CD8-positive, alpha-beta memory T cell (primary cell): ENCODE data around the gene APC2. TPM values are rescaled to one million over a fixed set of nuclear protein-coding genes. Genes with fewer than 3 reads are reported as not detected.
"Not testable (repeated sequence)": the region's sequence is repeated elsewhere in the genome, so short reads cannot be mapped to it uniquely, and the experiment has no call there.

Experiments
- CTCF ChIA-PET: fragments of 350-600 bp; sonication (Branson Sonifier 250); formaldehyde crosslinking; loops from one replicate; lab custom pipeline; 2021; ENCODE audit warnings: antibody characterized with exemption; lab: Charles Lee
- POLR2A ChIA-PET: fragments of 350-600 bp; sonication (Branson Sonifier 250); formaldehyde crosslinking; loops from one replicate; lab custom pipeline; 2021; ENCODE audit warnings: antibody characterized with exemption; lab: Charles Lee
- DNase-seq, 5 donors: peaks; one replicate each; pipeline versions ENCODE4 v3.0.0 to v3.0.0-alpha.2; 2020 to 2022; ENCODE audit warnings: mixed read lengths in 1 of 5
- H3K27ac ChIP-seq: one replicate; pipeline ENCODE4 v1.7.0; 2013; ENCODE audit warnings: low read depth, mild to moderate bottlenecking, low read length, moderate library complexity
- H3K27me3 ChIP-seq: 2 replicates; pipeline ENCODE4 v1.7.0; 2013; ENCODE audit warnings: low read length, mild to moderate bottlenecking; ENCODE audit not compliant: insufficient read depth, poor library complexity, severe bottlenecking
- H3K36me3 ChIP-seq: 2 replicates; pipeline ENCODE4 v1.7.0; 2013; ENCODE audit warnings: mild to moderate bottlenecking, low read length, moderate library complexity; ENCODE audit not compliant: insufficient read depth
- H3K4me1 ChIP-seq: 2 replicates; pipeline ENCODE4 v1.7.0; 2013; ENCODE audit warnings: mild to moderate bottlenecking, low read length, moderate library complexity; ENCODE audit not compliant: insufficient read depth
- H3K4me3 ChIP-seq: 2 replicates; pipeline ENCODE4 v1.7.0; 2013; ENCODE audit warnings: mild to moderate bottlenecking, low read length
- H3K9me3 ChIP-seq: 2 replicates; pipeline ENCODE4 v1.7.0; 2013; ENCODE audit warnings: mild to moderate bottlenecking, low read length
- H3K27ac Mint-ChIP-seq, 8 donors: one replicate each; pipeline ENCODE4 v1.8.0; 2020 to 2021; ENCODE audit warnings: mixed read lengths in 8 of 8, mild to moderate bottlenecking in 6 of 8, inconsistent platforms in 3 of 8, moderate library complexity in 3 of 8
- H3K27me3 Mint-ChIP-seq, 2 donors: one replicate each; pipeline ENCODE4 v1.8.0; 2020 to 2021; ENCODE audit warnings: mixed read lengths in 2 of 2, mild to moderate bottlenecking in 1 of 2, moderate library complexity in 1 of 2
- H3K36me3 Mint-ChIP-seq, 3 donors: one replicate each; pipeline ENCODE4 v1.8.0; 2020 to 2021; ENCODE audit warnings: mixed read lengths in 3 of 3, inconsistent platforms in 1 of 3, mild to moderate bottlenecking in 1 of 3
- H3K4me1 Mint-ChIP-seq, 3 donors: one replicate each; pipeline ENCODE4 v1.8.0; 2020 to 2021; ENCODE audit warnings: mixed read lengths in 3 of 3, inconsistent platforms in 1 of 3, mild to moderate bottlenecking in 1 of 3
- H3K4me3 Mint-ChIP-seq, 7 donors: one replicate each; pipeline ENCODE4 v1.8.0; 2020 to 2021; ENCODE audit warnings: mixed read lengths in 7 of 7, mild to moderate bottlenecking in 6 of 7, moderate library complexity in 4 of 7, inconsistent platforms in 2 of 7
- H3K9me3 Mint-ChIP-seq, 5 donors: one replicate each; pipeline ENCODE4 v1.8.0; 2020 to 2022; ENCODE audit warnings: mixed read lengths in 5 of 5, mild to moderate bottlenecking in 3 of 5, moderate library complexity in 2 of 5, inconsistent platforms in 1 of 5
- polyA plus RNA-seq: library from polyadenylated mRNA; unstranded; fragments of 300-500 nt; fragmentation: Illumina TruSeq; gene quantifications from one replicate; pipeline ENCODE4 v1.2.3, GENCODE V29; 2021
- total RNA-seq, 2 experiments: library from RNA; stranded (reverse); gene quantifications; one replicate each; pipeline ENCODE4 v1.2.3, GENCODE V29; 2021

Gene APC2
- total and polyA plus RNA-seq, 3 experiments from 2014 or later: 0.09 to 0.11 TPM; not detected in 1

- Mint-ChIP-seq H3K27me3 (peaks cover 14 to 16% of the 10 kb centered on the region in 2 donors), H3K4me1 (no peaks in the 10 kb centered on the region), H3K36me3 (no peaks in the 10 kb centered on the region), H3K27ac (no peak overlapping the region), H3K4me3 (no peak overlapping the region), H3K9me3 (no peaks in the 10 kb centered on the region)
- CTCF ChIA-PET: interaction anchor here (1.6 kb wide), 1 partner anchor 154 kb away, joined by 4 read pairs; no protein-coding TSS in a partner anchor
- POLR2A ChIA-PET: no interaction called here
- H3K4me1 ChIP-seq: no peaks in the 10 kb centered on the region
- H3K4me3 ChIP-seq: no peak overlapping the region
- H3K9me3 ChIP-seq: no peaks in the 10 kb centered on the region
- H3K36me3 ChIP-seq: no peaks in the 10 kb centered on the region
- no peak for DNase-seq
- no peak overlapping the region for H3K27ac ChIP-seq
- no peaks in the 10 kb centered on the region for H3K27me3 ChIP-seq
These were observed 68.5 kb downstream of the APC2 start for GRCh38 chr19:1518471-1518870.

DNA sequence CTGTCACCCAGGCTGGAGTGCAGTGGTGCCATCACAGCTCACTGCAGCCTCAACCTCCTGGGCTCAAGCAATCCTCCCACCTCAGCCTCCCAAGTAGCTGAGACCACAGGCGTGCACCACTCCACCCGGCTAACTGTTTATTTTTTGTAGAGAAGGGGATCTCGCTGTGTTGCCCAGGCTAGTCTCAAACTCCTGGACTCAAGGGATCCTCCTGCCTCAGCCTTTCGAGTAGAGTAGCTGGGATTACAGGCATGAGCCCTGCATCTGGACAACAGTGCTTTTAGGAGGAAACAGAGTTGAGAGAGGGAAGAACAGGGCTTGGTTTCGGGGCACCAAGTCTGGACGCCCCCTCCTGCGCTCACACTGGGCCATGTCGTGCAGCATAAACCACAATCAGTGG lies 69.9 kb downstream of the APC2 start:
- DNase-seq, CTCF ChIA-PET, H3K27ac ChIP-seq, H3K36me3 Mint-ChIP-seq, H3K4me3 ChIP-seq, H3K4me1 Mint-ChIP-seq, H3K9me3 ChIP-seq, H3K36me3 ChIP-seq, H3K4me1 ChIP-seq, POLR2A ChIA-PET, H3K27me3 ChIP-seq, H3K27ac Mint-ChIP-seq, H3K4me3 Mint-ChIP-seq, H3K9me3 Mint-ChIP-seq: not testable (repeated sequence)
- peaks cover 15 to 21% of the 10 kb centered on the region in 2 donors for H3K27me3 Mint-ChIP-seq

GRCh38 chr19:1520203-1520780 lies 70.4 kb downstream of the APC2 start:
- ChIA-PET CTCF (no interaction called here), POLR2A (no interaction called here)
- peaks cover 17 to 21% of the 10 kb centered on the region in 2 donors for H3K27me3 Mint-ChIP-seq
- DNase-seq: no peak
- Histone ChIP-seq H3K9me3 (no peaks in the 10 kb centered on the region), H3K27ac (no peak overlapping the region), H3K36me3 (no peaks in the 10 kb centered on the region), H3K27me3 (peaks cover 8% of the 10 kb centered on the region), H3K4me3 (no peak overlapping the region), H3K4me1 (no peaks in the 10 kb centered on the region)
- no peak overlapping the region for H3K4me3 Mint-ChIP-seq
- no peaks in the 10 kb centered on the region for H3K36me3 Mint-ChIP-seq
- H3K9me3 Mint-ChIP-seq: peaks cover 0 to 2% (median 0%) of the 10 kb centered on the region in 5 donors
- H3K4me1 Mint-ChIP-seq: peaks cover 6 to 9% (median 6%) of the 10 kb centered on the region in 3 donors
- H3K27ac Mint-ChIP-seq: no peak overlapping the region

- Histone ChIP-seq H3K36me3 (no peaks in the 10 kb centered on the region), H3K9me3 (no peaks in the 10 kb centered on the region), H3K27me3 (peaks cover 8% of the 10 kb centered on the region), H3K27ac (no peak overlapping the region), H3K4me3 (no peak overlapping the region), H3K4me1 (no peaks in the 10 kb centered on the region)
- ChIA-PET POLR2A (no interaction called here), CTCF (no interaction called here)
- no peak overlapping the region for H3K27ac Mint-ChIP-seq
- peaks cover 0 to 4% (median 0%) of the 10 kb centered on the region in 5 donors for H3K9me3 Mint-ChIP-seq
- no peak overlapping the region for H3K4me3 Mint-ChIP-seq
- H3K27me3 Mint-ChIP-seq: peaks cover 25 to 28% of the 10 kb centered on the region in 2 donors
- no peaks in the 10 kb centered on the region for H3K36me3 Mint-ChIP-seq
- peaks cover 6 to 9% (median 6%) of the 10 kb centered on the region in 3 donors for H3K4me1 Mint-ChIP-seq
- DNase-seq: no peak
These were observed 71.7 kb downstream of the APC2 start for GRCh38 chr19:1521636-1522035.

- Histone ChIP-seq H3K4me3 (no peak overlapping the region), H3K27me3 (peaks cover 8% of the 10 kb centered on the region), H3K9me3 (no peaks in the 10 kb centered on the region), H3K36me3 (no peaks in the 10 kb centered on the region), H3K27ac (no peak overlapping the region), H3K4me1 (no peaks in the 10 kb centered on the region)
- peaks cover 6 to 9% (median 6%) of the 10 kb centered on the region in 3 donors for H3K4me1 Mint-ChIP-seq
- CTCF ChIA-PET: no interaction called here
- no peak overlapping the region for H3K4me3 Mint-ChIP-seq
- DNase-seq: no peak
- H3K27me3 Mint-ChIP-seq: peaks cover 28 to 32% of the 10 kb centered on the region in 2 donors
- H3K9me3 Mint-ChIP-seq: peaks cover 0 to 4% (median 0%) of the 10 kb centered on the region in 5 donors
- POLR2A ChIA-PET: no interaction called here
- H3K27ac Mint-ChIP-seq: no peak overlapping the region
- no peaks in the 10 kb centered on the region for H3K36me3 Mint-ChIP-seq
These were observed 72.1 kb downstream of the APC2 start for GRCh38 chr19:1522061-1522460.

GRCh38 chr19:1522838-1523237 lies 72.9 kb downstream of the APC2 start:
- DNase-seq: no peak
- no peaks in the 10 kb centered on the region for H3K36me3 ChIP-seq
- Mint-ChIP-seq H3K4me1 (peaks cover 6 to 9% (median 6%) of the 10 kb centered on the region in 3 donors), H3K4me3 (no peak overlapping the region), H3K27me3 (peaks cover 35 to 39% of the 10 kb centered on the region in 2 donors), H3K36me3 (no peaks in the 10 kb centered on the region), H3K9me3 (peaks cover 0 to 4% (median 0%) of the 10 kb centered on the region in 5 donors), H3K27ac (no peak overlapping the region)
- ChIA-PET CTCF (no interaction called here), POLR2A (no interaction called here)
- H3K9me3 ChIP-seq: no peaks in the 10 kb centered on the region
- no peak overlapping the region for H3K4me3 ChIP-seq
- H3K27me3 ChIP-seq: peaks cover 8% of the 10 kb centered on the region
- H3K4me1 ChIP-seq: no peaks in the 10 kb centered on the region
- no peak overlapping the region for H3K27ac ChIP-seq

Other genes starting within 250 kb of the APC2 start
- gene STK11, start 244.3 kb upstream of the APC2 start, total RNA-seq: 10 to 100 TPM; 66.9 to 69.7 TPM
- 37.0 TPM for gene STK11, start 244.3 kb upstream of the APC2 start, polyA plus RNA-seq
- under 1 TPM; 0.22 to 0.80 TPM for gene CBARP, start 212.1 kb upstream of the APC2 start, total RNA-seq
- gene CBARP, start 212.1 kb upstream of the APC2 start, polyA plus RNA-seq: not detected
- gene ATP5F1D, start 208.4 kb upstream of the APC2 start, total RNA-seq: 100 to 1,000 TPM; 179 to 180 TPM
- gene ATP5F1D, start 208.4 kb upstream of the APC2 start, polyA plus RNA-seq: 271 TPM
- gene MIDN, start 201.5 kb upstream of the APC2 start, total RNA-seq: 10 to 100 TPM; 39.8 to 45.3 TPM
- 14.6 TPM for gene MIDN, start 201.5 kb upstream of the APC2 start, polyA plus RNA-seq
- gene CIRBP, start 180.8 kb upstream of the APC2 start, total RNA-seq: 100 to 1,000 TPM; 253 to 258 TPM
- 238 TPM for gene CIRBP, start 180.8 kb upstream of the APC2 start, polyA plus RNA-seq
- 100 to 1,000 TPM; 113 TPM for gene FAM174C, start 174.6 kb upstream of the APC2 start, total RNA-seq
- 100 TPM for gene FAM174C, start 174.6 kb upstream of the APC2 start, polyA plus RNA-seq
- gene EFNA2, start 164.2 kb upstream of the APC2 start, total RNA-seq: not detected
- gene EFNA2, start 164.2 kb upstream of the APC2 start, polyA plus RNA-seq: not detected
- 100 to 1,000 TPM; 102 to 104 TPM for gene NDUFS7, start 66.2 kb upstream of the APC2 start, total RNA-seq
- gene NDUFS7, start 66.2 kb upstream of the APC2 start, polyA plus RNA-seq: 207 TPM
- gene GAMT, start 48.6 kb upstream of the APC2 start, total RNA-seq: 10 to 100 TPM; 29.0 to 29.5 TPM
- 20.4 TPM for gene GAMT, start 48.6 kb upstream of the APC2 start, polyA plus RNA-seq
- gene DAZAP1, start 42.5 kb upstream of the APC2 start, total RNA-seq: 100 to 1,000 TPM; 253 TPM
- gene DAZAP1, start 42.5 kb upstream of the APC2 start, polyA plus RNA-seq: 7.7 TPM
- gene RPS15, start 11.7 kb upstream of the APC2 start, total RNA-seq: 1,000 to 10,000 TPM; 1,485 to 1,540 TPM
- 2,756 TPM for gene RPS15, start 11.7 kb upstream of the APC2 start, polyA plus RNA-seq
- gene C19orf25, start 29.1 kb downstream of the APC2 start, total RNA-seq: 10 to 100 TPM; 36.9 to 41.4 TPM
- gene C19orf25, start 29.1 kb downstream of the APC2 start, polyA plus RNA-seq: 56.7 TPM
- 1 to 10 TPM; 1.0 to 1.3 TPM for gene PCSK4, start 40.2 kb downstream of the APC2 start, total RNA-seq
- gene PCSK4, start 40.2 kb downstream of the APC2 start, polyA plus RNA-seq: 1.0 TPM
- gene REEP6, start 41.1 kb downstream of the APC2 start, total RNA-seq: 1 to 10 TPM; 1.8 to 2.0 TPM
- 4.5 TPM for gene REEP6, start 41.1 kb downstream of the APC2 start, polyA plus RNA-seq
- gene ADAMTSL5, start 62.9 kb downstream of the APC2 start, total RNA-seq: 1 to 10 TPM; 2.3 to 2.7 TPM
- 1.0 TPM for gene ADAMTSL5, start 62.9 kb downstream of the APC2 start, polyA plus RNA-seq
- not detected for gene PLK5, start 74.0 kb downstream of the APC2 start, total RNA-seq
- not detected for gene PLK5, start 74.0 kb downstream of the APC2 start, polyA plus RNA-seq
- gene MEX3D, start 118.2 kb downstream of the APC2 start, total RNA-seq: 10 to 100 TPM; 10.8 TPM
- gene MEX3D, start 118.2 kb downstream of the APC2 start, polyA plus RNA-seq: not detected
- gene MBD3, start 142.7 kb downstream of the APC2 start, total RNA-seq: 100 to 1,000 TPM; 127 to 138 TPM
- gene MBD3, start 142.7 kb downstream of the APC2 start, polyA plus RNA-seq: 13.7 TPM
- gene UQCR11, start 155.3 kb downstream of the APC2 start, total RNA-seq: 100 to 1,000 TPM; 239 to 266 TPM
- 613 TPM for gene UQCR11, start 155.3 kb downstream of the APC2 start, polyA plus RNA-seq
- 10 to 100 TPM; 96.0 to 97.0 TPM for gene TCF3, start 202.5 kb downstream of the APC2 start, total RNA-seq
- 13.3 TPM for gene TCF3, start 202.5 kb downstream of the APC2 start, polyA plus RNA-seq